Stimulated activated CD8-positive, alpha-beta memory T cell treated with anti-CD3 and anti-CD28 coated beads, Interleukin-15, amount 100 ng/mL, for 1 hour (primary cell): ENCODE results near the gene PCDH9.
"Not testable (repeated sequence)": the region's sequence is repeated elsewhere in the genome, so short reads cannot be mapped to it uniquely, and the experiment has no call there.

ENCODE experiments used
- DNase-seq: peaks from one replicate; pipeline ENCODE4 v3.0.0-alpha.2; 2020; ENCODE audit warnings: low read depth

Gene PCDH9

GRCh38 chr13:66341635-66342377 lies 888.3 kb downstream of the PCDH9 start:
- no peak for DNase-seq

GRCh38 chr13:66339214-66339613 lies 890.9 kb downstream of the PCDH9 start:
- DNase-seq, result no peak

DNA sequence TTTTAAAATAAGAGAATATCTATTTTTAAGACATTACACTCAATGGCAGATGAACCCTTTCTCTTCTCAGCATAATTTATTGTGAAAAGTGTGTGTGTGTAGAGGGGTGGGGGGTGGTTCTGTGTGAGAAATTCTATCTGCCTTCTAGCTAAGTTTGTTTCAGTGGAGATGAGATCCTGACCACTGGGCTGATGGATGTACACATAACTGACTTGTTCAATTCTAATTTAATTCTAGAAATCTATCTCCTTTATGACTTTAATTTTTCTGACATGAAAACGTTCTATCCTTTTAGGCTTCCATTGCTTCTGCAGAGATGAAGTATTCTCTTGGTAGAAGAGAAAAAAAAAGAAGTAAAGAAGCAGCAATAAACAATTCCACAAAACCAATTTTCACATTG lies 891.6 kb downstream of the PCDH9 start:
- no peak for DNase-seq

- no peak for DNase-seq
These were observed 894.5 kb downstream of the PCDH9 start for GRCh38 chr13:66335626-66336025.

- no peak for DNase-seq
These were observed 900.1 kb downstream of the PCDH9 start for GRCh38 chr13:66329988-66330451.

DNA sequence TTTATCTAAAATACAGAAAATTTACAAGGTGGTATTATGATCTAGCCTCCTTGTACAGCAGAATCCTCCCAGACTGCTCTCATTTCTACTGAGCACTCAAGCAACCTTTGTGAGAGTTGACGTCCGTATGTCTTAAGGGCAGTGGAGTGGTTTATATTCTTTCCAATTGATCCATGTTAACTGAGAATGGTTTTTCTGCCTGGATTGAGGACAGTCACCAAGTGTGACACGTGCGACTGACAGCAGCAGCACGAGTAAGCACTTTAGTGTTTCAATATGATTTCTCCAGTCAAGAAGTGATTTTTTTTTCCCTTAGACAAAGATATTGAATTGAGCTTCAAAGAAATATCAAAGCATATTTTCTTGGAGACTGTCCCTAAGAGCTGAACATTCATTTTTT lies 901.7 kb downstream of the PCDH9 start:
- no peak for DNase-seq

DNA sequence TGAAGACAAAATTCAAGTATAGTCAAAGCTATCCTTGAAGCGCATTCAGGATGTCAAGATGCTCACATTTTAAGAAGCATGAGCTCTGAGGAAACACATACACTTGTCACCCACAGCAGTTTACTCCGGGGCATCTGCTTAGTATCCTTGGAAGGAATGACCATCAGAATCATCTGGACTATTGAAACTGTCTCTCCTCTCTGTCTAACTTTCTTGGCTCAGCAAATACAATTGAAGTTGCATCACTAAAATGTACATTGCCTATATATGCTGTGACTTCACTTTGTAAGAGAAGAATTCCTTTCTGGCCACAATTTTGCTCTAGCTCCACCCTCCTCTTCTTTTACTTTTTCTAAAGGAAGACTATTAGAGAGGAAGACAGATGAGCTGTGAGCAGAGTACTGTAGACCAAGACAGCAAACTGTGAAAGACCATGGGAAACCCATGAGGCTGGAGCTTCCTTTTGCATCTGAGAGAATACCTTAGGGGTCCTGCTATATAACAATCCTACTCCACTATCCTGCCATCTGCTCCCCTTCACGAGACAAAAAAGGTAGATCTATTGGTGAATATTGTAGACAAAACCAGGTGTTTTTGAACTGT lies 906.3 kb downstream of the PCDH9 start:
- DNase-seq, result no peak

DNA sequence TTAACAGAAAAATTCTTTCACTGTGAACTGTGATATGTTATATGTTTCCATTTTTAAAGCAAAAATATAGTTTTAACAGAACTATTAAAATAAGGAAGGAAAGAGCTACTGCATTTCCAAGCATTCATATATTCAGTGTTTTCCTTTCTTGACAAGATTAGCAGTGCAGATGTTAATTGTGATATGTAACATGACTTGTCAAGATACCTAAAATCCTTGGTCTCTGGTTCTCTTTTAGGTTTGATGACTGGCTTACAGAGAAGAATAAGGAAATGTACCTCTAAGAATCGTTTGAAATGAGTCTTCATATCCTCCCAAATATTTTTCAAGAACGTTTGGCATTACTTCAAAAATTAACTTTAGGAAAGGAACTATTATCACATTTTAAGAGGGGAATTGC lies 907.2 kb downstream of the PCDH9 start:
- DNase-seq, result no peak

DNA sequence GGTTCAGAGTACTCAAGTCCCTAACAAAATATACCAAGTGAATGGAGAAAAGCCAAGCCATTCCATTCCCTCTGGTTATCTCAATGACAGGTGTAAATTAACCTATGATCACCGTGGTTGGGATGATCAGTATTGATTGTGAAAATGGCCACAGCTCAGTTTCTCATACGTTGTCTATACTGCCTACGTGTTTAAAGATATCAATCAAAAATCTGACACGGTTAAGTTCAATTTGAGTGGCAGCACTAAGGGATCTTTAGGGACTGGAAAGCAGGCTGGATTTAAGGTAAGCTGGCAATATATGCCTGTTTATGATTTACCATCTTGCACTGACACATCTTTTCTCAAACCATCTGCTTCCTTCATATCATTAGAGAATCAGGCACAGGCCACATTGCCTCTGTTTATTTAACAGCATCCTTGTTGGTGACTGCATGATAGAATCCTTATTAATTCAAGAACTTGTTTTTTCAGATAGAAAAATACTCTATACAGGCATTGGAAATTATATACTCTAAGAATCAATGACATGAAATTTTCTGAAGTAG lies 907.9 kb downstream of the PCDH9 start:
- DNase-seq, result no peak

DNA sequence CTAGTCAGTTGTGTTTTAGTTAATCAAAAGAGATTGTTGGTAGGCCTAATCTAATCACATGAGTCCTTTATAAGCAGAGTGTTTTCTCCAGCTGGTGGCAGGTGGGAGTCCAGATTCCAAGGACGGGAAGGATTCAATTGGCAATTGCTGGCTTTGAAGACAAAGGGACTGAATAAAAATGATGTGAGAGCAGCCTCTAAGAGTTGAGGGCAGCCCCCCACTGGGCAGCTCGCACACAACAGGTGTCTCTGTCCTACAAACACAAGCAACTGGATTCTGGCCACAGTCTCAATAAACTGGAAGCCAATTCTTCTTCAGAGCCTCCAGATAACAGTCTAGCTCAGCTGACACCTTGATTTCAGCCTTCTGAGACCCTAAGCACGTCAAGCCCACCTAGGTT lies 915.2 kb downstream of the PCDH9 start:
- no peak for DNase-seq

DNA sequence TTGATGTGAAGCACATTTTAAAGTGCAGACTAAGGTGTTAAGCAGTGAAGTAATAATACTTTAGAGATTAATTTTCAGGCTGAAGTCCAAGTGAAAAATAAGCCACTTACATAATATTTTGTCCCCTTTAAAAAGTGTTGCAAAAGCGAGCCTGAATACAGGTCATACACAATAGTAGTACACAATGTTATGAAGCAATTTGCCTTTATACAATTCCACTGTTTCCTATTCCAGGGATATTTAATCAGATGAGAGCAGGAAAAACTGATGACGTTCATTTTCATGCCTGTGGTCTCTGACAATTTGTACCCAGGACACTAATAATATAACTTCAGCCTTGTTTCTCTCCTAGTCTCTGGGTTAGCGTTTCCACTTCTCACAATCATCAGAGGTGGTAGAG lies 916.7 kb downstream of the PCDH9 start:
- no peak for DNase-seq

DNA sequence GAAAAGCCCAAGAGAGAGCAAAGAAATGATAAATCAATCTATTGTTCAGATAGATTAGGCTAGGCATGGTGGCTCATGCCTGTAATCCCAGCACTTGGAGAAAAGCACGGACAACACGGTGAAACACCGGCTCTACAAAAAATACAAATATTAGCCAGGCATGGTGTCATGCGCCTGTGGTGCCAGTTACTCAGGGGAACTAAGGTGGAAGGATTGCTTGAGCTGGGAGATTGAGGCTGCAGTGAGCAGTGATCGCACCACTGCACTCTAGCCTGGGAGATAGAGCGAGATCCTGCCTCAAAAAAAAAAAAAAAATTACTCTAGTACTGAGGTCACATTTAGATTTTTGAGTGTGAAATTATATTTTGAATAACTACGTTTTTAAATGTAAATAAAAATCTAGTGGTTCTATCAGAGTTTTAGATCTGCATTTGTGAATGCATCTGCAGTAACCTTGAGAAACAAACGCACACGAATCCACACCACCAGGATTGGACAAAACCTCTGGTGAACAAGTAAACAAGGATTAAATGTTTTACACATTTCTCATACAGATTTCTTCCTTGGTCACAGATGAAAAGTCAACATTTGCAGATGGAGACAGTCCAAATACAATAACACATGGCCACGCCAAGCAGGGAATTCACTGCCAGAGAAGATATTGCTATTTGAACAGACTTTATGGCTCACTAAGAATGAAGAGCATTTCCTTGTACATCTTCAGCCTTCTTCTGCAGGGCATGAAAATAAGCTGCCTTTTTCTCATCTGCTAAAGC lies 917.6 kb downstream of the PCDH9 start:
- no peak for DNase-seq

DNA sequence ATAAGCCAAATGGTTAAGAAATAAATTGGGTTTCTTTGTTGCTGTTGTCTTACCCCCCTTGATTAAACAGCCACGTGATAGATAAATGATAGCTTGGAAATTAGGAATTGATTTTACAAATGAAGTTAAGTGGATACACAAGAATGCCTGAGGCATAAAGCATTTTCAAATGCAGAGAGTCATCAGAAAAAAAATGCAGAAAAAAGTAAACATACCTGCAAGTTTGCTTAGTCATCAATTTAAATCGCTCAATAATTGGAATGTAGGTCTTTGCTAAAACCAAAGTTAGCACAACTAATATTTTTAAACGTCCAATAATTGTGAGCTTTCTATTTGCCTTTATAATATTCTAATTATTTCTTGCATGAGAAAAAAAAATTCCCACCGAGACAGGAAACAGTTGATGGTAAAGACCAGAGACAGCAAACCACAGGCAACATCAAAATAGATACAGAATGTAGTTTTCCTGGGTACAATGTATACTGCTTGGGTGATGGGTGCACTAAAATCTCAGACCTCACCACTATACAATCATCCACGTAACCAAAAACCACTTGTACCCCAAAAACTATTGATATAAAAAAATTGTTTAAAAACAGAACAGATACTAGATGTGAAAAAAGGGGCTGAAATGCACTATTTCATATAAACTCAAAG lies 924.0 kb downstream of the PCDH9 start:
- no peak for DNase-seq

DNA sequence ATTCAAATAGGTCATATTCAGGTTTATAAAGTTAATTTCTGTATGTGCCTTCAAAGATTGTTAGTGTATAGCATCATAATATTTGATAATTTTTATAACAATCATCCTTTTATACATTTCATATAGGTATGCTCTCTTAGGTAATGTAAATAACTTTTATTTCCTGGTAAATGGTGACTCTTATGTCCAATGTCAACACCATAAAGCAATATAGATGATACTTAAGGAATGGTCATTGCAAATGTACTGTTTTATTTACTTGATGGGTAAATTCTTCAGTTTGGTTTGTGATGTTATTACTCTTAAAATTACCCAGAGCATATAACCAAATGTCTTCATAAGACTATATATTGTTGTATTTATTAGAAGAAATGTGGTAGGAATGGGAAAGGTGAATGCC lies 928.7 kb downstream of the PCDH9 start:
- no peak for DNase-seq

- DNase-seq, result no peak
These were observed 929.1 kb downstream of the PCDH9 start for GRCh38 chr13:66301006-66301405.

DNA sequence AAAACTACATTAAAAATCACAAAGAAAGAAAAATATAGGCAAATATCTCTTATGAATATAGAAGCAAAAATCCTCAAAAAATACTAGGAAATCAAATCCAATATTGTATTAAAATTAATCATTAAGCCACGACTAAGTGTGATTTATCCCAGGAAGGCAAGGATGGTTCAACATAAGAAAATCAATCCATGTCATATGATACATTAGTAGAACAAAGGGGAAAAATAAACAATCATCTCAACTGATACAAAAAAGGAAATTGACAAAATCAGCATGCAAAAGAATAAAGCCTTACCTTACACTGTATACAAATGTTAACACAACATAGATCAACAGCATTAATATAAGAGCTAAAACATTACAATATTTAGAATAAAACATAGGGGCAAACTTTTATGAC lies 933.3 kb downstream of the PCDH9 start:
- DNase-seq, result no peak

GRCh38 chr13:66296328-66296727 lies 933.8 kb downstream of the PCDH9 start:
- no peak for DNase-seq

GRCh38 chr13:66286806-66287205 lies 943.3 kb downstream of the PCDH9 start:
- DNase-seq, result not testable (repeated sequence)

- DNase-seq, result no peak
These were observed 954.7 kb downstream of the PCDH9 start for GRCh38 chr13:66275416-66275815.

DNA sequence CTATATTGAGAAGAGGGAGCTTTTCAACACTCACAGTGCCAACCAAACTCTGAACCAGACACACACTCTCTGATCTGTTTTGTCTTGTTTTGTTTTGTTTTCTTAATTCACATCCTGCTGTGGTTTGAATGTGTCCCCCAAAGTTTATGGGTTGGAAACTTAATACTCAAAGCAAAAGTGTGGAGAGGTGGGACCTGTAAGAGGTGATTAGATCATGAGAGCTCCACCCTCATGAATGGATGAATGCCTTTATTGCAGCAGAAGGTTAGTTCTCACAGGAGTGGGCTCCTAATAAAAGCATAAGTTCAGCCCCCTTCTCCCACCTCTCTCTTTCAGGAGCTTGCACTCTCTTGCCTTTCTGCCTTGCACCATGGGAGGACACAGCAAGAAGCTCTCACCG lies 957.1 kb downstream of the PCDH9 start:
- DNase-seq, result no peak

DNA sequence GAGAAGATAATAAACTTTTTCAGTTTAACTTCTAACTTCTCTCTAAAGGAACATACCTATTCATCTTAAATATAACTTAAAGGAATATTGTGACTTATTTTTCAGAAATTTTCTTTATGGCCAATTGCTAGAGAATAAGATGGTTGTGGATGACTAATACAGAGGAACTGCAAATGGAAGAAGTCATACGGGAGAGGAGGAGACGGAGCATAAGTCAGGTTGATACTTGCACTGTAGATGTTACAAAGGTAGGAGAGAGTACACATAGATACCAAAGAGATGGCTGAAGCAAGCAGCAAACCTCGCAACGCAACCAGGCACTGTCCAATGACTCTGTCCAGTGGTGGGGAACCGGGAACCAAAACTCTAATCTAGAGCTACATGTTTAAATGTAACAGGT lies 963.4 kb downstream of the PCDH9 start:
- DNase-seq, result no peak

DNA sequence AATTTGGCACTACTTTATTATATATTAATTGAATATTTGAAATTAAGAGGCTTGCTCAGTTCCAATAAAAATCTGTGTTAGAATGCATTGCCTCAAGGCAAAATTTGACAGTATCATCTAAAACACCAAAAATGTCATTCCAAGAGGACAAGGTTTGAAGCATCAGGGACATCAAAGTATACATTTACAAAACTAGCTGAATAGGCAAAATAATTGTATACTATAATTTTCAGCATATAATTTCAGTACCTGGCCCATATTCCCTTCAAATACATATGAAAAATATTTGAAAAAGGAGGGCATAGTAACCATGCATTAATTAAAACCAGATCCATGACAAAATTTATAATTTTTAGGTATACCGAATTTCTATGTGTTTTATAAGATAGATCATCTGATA lies 963.8 kb downstream of the PCDH9 start:
- DNase-seq, result no peak
